Measurements from ENCODE around the gene CFAP77.

Gene CFAP77

GRCh38 chr9:132488626-132489025, 78.6 kb downstream of the CFAP77 start:
- no peak for DNase-seq (ENCODE audit: low read depth)

DNA sequence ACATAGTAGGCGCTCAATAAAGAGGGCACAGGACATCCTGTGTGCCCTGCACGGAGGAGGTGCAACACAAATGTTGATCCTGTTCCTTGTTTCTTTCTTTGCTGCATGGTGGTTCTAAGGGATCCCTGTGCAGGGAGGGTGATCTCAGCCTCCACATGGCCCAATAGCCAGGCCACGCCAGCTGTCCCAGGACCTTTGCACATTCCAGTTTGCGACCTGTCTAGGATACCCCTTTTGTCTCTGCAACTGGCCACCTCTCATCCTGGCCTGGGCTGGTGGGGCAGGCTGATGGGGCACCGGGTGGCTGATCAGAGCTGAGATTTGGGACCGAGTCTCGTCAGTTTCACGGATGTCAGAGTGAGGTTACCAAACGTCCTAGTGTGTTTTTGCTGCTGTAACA, 79.5 kb downstream of the CFAP77 start:
- DNase-seq (ENCODE audit: low read depth): no peak

- no peak for DNase-seq (ENCODE audit: low read depth)
Observed at GRCh38 chr9:132494857-132495256, 84.8 kb downstream of the CFAP77 start.

DNA sequence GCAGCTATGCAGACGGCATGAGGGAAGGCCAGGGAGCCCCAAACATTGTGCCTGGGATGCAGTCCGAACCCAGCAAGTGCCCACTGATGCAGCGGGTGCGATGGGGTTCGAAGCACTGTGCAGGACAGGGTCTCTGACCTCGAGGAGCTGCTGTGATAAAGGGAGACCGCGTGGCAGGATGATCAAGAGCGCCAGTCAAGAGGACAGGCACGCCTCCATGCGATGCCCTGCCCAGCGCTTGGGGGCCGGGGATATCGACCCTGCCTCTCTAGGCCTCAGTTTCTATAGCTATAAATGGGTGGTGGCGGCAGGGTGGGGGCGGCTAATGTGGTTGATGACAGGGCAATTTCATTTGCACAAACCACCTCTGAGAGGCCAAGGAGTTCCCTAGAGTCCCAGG, 87.7 kb downstream of the CFAP77 start:
- DNase-seq (ENCODE audit: low read depth): no peak

DNA sequence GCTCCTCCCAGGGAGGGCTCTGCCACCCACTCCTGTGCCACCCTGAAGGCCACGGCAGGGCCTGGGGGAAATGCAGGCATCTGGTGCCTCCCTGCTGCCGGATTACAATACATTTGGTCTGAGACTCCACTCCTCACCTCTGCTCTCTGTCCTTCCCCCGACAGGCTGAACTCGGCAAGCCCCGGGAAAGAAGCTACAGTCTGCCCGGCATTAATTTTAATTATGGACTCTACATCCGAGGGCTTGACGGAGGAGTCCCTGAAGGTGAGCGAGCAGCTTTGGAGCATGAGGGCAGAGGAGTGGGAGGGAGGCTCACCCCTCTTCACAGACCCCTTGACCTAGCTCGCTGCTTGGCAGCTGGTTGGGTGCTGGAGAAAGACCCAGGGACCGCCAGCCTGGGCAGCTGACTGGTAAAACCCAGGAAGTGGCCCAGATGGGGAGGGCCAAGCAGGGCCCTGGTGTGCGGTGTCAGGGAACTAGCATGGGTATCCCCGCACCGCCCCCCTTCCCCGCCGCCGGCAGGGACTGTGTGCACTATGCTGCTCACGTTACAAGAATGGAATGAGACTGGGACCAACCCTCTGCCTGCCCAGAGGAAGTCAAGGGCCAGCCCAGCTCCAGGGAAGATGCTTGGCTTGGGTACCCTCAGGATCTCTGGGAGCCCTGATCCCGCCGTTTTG, 88.7 kb downstream of the CFAP77 start:
- DNase-seq (ENCODE audit: low read depth): no peak

DNA sequence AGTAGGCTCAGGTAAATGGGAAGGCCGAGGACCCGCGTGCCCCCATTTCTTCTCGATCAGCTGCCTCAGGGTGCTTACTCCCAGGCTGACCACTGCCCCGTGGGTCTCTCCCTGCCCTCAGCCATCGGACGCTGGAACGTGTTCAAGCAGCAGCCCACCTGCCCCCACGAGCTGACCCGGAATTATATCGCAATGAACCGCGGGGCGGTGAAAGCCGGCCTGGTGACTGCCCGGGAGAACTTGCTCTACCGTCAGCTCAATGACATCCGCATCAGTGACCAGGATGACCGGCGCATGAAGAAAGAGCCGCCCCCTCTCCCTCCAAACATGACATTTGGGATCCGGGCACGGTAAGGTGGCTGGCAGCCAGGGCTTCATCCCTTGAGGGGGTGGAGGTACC, 89.2 kb downstream of the CFAP77 start:
- DNase-seq (ENCODE audit: low read depth): no peak

DNA sequence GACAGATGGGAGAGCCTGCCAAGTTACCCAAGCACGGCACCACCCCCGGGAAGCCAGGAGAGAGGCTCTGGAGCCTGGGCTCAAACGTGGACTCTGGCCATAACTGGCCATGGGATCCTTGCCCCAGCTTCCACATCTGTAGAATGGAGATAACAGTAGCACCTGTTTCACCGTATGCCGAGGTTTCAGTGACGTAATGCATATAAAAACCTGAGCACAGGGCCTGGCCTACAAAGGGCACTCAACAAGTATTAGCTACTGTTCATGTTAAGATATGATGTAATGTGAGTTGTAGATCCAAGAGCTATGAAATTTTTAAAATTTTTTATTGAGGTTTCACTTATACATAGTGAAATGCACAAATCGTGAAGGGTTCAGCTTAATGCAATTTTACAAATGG, 90.2 kb downstream of the CFAP77 start:
- no peak for DNase-seq (ENCODE audit: low read depth)

DNA sequence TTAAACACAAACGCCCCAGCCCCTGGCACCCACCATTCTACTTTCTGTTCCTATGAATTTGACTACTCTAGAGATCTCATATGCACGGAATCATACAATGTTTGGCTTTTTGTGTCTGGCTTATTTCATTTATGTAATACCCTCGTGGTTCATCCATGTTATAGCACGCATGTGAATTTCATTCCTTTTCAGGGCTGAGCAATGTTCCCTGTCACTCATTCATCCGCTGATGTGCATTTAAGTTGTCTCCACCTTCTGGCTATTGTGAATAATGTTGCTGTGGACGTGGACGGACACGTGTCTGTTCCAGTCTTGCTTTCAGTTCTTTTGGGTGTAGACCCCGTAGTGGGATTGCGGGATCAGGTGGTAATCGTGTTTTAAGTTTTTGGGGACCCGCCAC, 92.5 kb downstream of the CFAP77 start:
- no peak for DNase-seq (ENCODE audit: low read depth)

DNA sequence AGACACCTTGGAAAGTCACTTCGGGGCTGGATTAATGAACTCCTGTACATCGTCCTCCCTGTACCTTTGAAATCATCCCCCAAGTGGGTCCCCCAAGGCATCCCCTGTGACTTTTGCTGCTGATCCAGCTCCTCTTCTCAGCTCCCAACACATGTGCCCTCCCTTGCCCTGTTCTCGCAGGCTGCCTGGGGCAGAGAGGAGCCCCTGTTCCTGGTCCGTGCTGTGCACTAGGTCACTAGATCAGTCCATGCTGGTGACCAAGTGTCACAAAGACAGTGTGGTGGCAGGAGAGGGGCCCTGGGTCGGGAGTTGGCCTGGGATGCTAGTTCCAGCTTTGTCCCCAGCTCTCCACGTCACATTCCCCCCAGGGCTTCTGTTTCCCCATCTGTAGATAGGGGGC, 93.1 kb downstream of the CFAP77 start:
- DNase-seq (ENCODE audit: low read depth): no peak

DNA sequence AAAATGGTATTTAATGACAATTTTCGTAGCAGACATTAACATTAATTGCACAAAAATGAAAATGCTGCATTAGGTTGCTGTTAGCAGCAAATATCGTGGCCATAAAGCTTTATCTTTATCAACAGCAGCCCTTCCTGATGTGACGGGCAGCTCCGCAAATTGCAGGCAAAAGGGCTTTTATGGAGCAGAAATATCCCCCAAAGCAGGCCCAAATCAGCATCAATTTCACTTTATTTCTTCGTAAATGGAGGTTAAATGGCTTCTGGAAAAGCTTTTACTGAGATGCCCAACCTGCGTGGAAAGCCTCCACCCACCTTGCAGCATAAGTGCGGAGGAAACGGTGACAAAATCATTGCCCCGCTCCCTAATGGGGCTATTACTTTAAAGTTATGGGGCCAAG, 94.5 kb downstream of the CFAP77 start:
- DNase-seq (ENCODE audit: low read depth): no peak

DNA sequence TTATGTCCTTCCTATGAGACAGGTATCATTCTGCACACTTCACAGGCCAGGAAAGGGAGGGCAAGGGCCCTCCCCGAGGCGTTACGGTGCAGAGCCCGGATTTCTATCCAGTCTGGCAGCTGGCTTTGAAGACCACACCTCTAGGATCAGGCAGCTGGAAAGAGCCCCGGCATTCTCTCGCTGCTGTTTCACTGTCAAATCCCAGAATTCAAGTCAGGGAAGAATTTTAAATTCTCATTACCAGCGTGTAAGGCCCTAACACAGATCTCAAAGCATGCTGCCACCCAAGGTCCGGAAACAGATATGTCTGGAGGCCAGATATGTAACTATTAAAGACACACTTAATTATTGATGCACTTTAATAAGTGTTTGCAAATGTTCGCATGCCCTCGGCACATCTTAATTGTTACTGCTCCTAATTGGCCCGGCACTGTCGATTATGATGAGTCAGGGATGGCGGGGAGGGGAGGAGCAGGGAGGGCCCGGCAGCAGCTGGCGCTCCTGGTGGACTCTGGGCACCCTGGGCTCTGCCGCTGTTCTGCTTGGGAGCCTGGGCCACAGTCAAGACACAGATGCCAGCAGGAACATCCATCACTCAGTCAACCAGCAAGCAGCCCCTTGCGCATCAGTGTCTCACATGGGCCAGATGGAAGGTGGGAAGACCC, 96.1 kb downstream of the CFAP77 start:
- DNase-seq (ENCODE audit: low read depth): no peak

DNA sequence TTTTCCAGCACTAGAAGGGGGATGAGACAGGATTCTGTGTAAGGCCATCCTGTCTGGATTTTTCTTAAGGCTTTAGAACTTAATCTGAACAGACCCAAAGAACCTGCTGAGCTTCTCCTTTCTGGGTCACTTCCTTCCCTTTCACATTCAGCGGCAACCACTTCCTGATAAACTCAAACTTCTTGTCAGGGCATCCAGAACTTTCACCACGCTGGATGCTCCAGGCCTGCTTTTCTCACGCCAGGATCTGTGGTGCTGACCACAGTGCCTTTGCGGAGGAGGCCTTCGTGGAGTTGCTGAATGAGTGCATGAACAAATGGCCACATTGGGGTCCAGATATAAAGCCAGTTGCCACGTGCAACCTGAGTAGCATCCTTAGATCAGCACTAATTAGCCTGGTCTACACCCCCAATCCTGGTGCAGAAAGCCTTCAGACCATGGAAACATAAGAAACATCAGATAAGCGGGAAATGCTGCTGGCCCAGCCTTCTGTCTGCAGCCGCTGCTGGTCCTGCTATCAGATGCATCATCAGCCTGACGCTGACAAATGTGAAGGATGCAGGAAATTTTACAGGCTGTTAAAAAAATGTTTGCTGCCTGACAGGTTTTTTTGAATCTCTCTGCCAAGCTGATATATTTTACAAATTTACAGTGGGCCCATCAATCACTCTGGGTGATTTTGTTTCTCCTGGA, 97.1 kb downstream of the CFAP77 start:
- no peak for DNase-seq (ENCODE audit: low read depth)

DNA sequence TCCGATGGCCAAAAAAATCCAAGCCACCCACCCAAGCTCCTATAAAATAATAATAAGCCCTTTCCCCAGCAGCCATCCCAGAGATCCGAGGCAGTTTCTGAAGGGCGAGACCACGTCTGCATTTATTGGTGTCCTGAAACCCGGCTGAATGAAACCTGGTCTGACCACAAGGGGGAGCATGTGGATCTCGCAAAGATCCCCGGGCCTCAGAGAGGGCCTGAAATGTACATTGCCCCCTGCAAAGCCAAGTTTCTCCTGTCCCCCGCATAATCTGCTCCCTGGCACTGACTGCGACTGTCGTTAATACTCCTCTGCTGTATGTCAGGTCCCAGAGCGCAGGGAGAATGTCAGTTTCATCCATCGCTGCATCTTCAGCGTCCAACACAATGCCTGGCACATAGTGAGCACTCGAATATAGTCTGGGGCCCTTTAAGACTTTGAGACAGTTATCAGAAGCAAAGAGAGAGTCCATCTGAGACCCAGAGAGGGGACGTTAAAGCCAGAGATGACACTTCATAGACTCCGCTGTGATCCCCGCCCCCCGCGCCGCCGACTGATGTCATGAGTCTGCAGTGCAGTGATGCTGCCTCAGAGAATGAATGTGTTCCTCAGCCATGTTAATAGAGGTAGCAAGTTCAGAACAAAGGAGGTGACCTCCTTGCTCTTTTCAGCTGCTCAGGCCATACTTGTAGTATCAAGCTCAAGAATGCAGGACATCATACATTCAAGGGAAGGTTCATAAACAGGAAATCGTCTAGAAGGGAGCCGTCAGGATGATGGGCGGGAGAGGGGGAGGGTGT, 97.9 kb downstream of the CFAP77 start:
- DNase-seq (ENCODE audit: low read depth): peak; percentile 43

DNA sequence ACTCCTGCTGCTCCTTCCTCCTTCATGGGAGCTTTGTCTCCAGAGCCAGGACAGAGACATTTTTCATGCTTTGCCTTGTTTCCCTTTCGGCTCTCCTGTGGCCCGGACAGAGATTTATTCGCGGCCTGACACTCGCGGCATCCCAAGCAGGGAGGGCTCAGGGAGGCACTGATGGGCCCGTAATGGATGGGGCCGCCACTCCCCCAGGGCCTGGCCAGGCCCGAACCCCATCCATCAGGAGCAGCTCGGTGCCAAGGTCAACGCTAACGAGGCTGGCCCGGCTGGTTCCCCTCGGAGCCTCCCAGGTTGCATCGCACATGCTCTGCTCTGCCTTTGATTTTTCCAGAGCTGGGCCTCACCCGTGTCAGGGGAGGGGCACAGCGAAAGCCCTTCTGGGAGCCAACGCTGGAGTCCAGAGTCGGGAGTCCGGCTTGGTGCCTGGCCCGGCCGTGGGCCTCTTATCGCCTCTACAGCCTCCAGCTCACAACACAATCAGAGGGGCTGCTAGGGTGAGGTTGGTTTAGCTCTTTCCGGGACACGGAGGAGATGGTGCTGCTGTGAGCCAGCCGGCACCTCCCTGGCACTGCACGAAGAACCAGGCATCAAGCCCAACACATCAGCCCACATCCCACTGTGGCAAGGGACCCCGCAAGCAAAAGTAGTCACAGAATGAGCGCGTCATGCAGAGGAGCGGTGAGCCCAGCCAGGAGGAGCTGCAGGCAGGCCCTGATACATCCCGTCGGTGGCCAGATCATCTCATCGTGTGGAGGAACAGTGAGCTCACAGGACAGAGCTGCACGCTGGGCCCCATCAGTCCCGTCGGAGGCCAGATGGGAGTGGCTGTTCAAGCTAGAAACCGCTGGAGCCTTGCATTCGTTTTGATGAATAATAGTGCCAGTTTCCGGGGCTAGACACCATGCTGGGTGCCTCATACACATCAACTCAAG, 100.2 kb downstream of the CFAP77 start:
- no peak for DNase-seq (ENCODE audit: low read depth)

DNA sequence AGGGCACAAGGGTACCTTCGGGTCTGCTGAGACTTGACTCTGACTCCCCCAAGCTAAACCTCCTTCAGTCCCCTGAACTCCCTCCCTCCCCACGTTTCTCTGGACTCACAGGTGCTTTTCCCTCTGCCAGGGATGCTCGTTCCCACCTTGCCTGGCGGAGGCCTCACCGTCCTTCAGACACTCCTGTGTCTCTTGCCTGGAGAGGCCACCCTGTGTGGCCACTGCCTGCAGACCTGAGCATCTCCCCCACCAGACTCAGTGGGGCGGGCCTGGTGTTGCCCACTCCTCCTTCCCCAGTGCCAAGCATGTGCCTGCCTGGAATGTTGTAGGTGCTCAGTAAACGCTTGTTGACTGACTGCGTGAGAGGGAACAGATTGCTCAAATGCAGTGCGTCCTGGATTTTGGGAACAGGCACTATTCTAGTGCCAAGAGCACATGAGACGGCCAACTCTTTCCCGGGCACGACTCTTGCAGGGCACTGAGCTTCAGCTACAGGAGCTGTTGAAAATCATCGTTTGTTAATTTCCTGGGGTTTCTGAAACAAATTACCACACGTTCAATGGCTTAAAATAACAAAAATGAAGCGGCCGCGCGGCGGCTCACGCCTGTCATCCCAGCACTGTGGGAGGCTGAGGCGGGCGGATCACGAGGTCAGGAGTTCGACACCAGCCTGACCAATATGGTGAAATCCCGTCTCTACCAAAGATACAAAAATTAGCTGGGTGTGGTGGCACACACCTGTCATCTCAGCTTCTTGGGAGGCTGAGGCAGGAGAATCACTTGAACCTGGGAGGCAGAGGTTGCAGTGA, 101.4 kb downstream of the CFAP77 start:
- no peak for DNase-seq (ENCODE audit: low read depth)

- no peak for DNase-seq (ENCODE audit: low read depth)
Observed at GRCh38 chr9:132513416-132513815, 103.4 kb downstream of the CFAP77 start.

DNA sequence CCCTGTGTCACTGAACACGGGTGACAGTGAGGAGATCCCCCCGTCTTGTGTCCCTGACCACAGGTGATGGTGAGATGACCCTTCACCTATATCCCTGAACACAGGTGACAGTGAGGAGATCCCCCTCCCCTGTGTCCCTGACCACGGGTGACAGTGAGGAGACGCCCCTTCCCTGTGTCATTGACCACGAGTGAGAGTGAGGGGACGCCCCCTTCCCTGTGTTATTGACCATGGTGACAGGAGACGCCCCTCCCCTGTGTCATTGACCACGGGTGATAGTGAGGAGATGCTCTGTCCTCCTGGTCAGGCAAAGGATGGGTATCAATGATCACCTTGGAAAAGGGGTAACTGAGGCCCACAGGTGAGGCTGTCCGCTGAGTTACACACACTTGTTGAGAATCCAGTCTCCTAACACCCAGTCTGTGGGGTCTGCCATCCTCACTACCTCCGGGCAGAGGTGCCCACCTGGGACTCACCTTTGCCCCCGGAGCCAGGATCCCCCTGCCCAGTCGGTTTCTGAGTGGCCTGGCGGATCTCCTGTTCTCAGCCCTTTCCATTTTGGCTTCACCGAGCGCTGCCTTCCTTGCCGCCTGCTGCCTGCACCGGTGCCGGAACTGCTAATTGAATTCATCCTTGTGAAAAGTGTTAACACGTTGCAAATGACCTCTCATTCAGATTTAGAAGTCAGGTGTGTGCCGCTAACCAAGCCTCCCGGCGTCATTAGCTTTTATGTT, 104.2 kb downstream of the CFAP77 start:
- no peak for DNase-seq (ENCODE audit: low read depth)

GRCh38 chr9:132514821-132515220, 104.8 kb downstream of the CFAP77 start:
- DNase-seq (ENCODE audit: low read depth): no peak

GRCh38 chr9:132516301-132516700, 106.3 kb downstream of the CFAP77 start:
- DNase-seq (ENCODE audit: low read depth): no peak

DNA sequence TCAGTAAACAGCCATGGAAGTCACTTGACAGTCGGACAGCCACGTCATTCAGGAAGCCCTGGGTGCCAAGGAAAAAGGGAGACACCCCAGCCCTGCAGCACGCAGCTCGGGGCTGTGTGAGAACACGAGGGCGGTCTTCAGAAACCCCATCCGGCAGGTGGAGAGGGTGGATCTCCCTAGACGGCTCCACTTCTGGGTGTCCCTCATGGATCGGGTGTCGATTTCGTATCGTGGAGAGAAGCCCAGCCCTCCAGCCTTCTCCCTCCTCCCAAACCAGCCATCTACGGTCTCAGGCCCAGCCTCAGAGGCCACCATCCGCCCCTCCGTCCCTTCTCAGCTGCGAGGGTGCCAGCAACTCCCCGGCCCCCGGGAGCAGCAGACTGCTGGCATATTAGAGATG, 106.9 kb downstream of the CFAP77 start:
- no peak for DNase-seq (ENCODE audit: low read depth)

All from activated T-cell treated with anti-CD3 and anti-CD28 coated beads for 48 hours (primary cell).